HT-29 (cell line): ENCODE results near the gene POU6F1. TPM values are rescaled to one million over a fixed set of nuclear protein-coding genes. Genes with fewer than 3 reads are reported as not detected.
A peak's percentile ranks its signal among the peaks of the same experiment; 100 is the strongest.

Experiments
- DNase-seq: peaks from one replicate; pipeline ENCODE4 v3.0.0-alpha.2; 2015; ENCODE audit warnings: low spot score
- total RNA-seq: library from RNA; depleted of rRNA; stranded (reverse); fragments of >200 nt; shearing (Covaris generic); gene quantifications from 2 replicates; pipeline ENCODE4 v1.2.3, GENCODE V29; 2014

POU6F1 gene
- total RNA-seq, 1 experiment from 2014 or later = 0.05 TPM

DNA sequence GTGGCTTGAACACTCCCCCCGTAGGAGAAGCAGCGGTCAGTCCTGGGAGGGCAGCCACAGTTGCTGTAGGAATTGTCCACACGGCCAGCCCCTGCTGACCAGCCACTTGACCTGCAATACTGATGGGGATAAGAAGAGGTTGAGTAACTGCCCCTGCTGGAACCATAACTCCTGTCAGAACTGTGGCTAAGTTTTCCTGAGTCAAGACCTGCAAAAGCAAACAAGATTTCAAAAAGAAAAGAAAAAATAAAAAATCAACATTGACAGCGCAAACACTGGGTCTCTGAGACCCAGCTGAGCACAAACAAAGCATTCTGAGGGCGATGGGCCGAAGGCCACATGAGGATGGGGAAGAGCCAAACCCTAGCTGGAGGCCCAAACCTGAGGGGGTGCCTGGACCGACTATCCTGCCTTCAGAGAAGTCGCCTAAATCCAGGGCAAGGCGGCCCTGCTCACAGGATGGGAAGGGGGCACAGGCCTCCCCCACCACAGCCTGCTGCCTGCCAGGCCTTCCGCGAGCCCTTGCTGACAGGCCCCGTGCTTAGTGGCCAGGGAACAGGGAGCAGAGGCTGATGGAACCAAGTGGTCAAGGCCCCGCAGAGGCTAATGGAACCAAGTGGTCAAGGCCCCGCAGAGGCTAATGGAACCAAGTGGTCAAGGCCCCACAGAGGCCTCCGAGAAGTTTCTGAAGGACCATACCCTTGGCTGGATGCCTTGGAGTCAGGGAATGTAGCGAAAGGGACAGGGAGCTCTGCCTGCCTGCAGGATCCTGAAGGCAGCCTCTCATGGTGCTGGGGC, 19.1 kb downstream of the POU6F1 start:
- no peak for DNase-seq

DNA sequence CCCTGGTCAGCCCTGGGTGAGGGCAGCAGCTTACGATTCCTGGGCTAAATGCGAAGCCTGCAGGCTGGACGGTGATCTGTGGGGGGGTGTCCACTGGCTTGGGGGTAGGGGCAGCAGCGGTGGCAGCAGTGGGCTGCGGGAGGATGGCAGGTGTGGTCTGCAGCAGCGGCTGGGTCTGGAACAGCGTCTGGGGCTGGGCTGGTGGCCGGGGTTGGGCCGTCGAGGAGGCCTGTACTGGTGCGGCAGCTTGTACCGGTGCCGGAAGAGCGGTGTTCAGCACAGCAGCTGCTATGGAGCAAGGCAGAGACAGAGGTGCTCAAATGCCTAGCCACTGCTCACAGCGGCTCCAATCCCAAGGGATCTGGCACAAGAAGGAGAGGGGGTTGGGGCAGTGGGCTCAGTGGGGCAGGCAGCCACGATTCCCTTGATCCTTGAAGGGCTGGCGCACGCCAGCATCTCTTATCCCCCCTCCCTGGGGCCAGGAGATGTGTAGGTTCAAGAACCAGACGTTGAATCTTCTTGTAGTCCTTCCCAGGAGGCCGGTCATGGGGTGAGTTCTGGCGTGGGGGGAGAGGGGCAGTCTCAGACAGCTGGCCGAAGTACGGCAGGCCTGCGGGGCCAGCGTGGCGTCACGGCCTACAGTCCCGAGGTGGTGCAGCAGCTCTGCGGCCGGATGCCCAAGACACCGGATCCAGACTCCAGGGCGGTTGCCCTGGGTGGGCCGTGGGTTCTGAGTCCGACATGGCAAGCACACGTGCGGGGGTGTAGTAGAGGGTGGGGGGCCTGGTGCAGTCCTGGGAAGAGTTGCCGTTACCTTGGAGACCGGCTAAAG, 19.9 kb downstream of the POU6F1 start:
- no peak for DNase-seq

DNA sequence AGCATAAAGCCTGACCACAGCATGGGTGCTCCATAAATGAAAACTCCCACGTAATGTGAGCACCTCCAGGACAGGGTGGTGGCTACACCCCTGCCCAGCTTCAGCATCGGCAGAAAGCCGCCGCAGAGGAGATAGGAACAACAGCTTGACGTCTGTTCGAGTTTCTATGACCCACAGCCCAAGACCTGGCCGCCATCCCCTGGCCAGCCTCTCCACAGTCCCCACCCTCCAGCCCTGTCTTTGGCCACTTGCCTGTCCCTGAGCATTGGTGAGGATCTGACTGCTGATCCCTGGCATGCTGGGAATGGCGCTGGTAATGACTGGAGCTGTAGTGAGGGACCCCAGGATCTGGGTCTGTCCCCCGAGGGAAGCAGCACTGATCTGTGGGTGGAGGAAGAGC, 21.3 kb downstream of the POU6F1 start:
- no peak for DNase-seq

DNA sequence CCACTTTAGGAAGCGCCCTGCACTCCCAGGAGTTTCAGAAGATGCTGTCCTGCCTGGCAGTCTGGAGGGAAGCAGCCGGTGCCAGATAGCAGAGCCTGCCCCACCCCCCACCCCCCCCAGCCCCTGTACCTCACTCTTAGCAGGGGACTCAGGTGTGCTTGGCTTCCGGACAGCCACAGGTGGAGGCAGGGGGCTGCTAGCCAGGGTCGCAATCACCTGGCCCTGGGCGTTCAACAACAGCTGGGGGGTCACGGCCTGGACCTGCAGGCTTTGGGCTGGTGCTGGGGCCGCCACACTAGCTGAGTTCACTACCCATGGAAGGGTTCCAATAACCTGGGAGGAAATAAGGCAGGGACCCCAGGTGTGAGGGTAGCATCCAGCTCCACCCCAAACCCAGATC, 22.0 kb downstream of the POU6F1 start:
- DNase-seq = no peak

DNA sequence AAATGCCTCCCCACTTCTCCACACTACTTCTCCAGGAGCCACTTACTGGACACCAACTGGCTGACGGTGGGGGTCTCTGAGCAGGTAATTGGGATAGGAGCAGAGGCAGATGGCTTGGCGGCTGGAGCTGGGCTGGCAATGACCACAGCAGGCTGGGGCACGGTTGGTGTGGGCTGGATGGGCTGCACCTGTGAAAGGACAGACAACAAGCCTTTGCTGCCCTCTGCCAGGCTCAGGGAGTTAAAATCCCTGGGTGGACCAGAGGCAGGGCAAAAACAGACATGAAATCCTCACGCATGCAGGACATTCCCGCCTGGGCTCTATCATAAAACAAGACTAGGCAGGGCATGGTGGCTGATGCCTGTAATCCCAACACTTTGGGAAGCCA, 25.6 kb downstream of the POU6F1 start:
- DNase-seq = peak; percentile 12

DNA sequence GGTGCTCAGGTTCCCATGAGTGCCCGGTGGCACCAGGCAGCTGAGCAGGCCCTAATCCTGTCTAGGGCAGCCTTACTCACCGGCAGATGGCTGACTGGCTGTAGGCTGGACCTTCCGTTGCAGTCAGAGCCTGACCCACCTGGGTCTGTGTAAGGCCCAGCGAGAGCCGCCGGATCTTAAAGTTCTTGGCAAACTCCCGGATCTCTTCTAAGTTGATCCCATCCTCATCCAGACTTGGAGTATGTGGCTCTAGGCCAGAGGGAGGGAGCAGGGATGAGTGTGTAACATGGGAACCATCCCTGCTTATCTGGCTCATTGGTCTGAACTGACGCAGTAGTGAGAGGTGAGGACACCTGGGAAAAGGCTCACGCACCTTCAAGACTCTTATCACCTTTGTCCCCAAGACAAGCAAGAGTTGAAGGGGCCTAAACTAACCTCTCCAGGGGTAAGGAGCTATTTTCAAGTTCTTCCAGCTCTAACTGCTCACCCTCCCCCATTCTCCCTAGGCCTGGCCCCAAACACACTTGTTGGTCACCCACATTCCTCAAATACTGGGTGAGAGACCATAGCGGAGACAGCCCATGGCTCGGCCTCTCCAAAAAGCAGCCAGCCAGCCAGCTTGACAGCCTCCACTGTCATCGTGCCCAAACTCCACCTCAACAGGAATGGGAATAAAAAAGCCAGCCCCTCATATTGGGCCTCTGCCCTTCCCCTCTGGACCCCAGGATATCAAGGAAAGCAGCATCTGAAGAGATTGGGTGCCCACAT, 26.2 kb downstream of the POU6F1 start:
- DNase-seq = no peak

DNA sequence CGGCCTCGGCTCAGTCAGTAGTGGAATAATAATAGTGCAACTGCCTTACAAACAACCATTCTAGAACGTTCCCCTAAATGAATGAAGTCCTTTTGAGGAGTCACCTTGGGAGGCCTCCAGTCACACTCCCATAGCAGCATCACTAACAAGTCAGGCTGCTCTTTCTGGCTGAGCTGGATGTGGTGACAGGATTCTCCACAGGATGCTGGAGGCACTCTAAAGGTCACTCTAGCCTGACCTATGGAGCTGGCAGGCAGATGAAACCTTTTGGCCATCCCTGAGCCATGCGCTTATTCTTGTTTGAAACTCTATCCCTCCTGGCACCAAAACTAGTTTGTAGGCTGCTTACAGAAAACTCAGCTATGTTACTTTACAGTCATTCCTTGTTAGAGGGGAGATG, 27.0 kb downstream of the POU6F1 start:
- no peak for DNase-seq

DNA sequence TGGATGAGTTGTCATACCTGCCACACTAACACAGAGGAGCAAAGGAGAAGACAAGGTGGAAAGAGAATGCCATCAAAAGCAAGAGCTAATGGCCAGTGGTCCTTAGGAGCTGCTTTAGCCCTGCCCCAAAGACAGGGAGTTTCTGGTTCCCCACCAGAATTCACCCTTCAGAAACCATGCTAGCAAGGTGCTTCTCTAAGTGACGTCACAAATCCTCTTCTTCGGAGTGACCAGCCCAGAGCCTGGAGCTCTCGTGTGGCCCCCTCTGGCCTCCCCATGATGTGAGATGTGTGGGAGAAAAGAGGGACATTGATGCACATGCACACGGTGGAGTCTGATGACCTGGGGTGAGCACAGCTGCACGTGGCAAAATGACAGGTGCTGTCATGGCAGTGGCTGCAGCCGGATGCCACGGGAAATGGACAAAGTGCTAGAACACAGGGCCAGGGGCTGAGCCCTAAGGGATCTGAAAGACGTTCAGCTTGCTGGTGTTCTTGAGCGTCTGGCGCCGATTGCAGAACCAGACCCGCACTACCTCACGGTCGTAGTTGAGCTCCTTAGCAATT, 28.0 kb downstream of the POU6F1 start:
- DNase-seq = no peak

DNA sequence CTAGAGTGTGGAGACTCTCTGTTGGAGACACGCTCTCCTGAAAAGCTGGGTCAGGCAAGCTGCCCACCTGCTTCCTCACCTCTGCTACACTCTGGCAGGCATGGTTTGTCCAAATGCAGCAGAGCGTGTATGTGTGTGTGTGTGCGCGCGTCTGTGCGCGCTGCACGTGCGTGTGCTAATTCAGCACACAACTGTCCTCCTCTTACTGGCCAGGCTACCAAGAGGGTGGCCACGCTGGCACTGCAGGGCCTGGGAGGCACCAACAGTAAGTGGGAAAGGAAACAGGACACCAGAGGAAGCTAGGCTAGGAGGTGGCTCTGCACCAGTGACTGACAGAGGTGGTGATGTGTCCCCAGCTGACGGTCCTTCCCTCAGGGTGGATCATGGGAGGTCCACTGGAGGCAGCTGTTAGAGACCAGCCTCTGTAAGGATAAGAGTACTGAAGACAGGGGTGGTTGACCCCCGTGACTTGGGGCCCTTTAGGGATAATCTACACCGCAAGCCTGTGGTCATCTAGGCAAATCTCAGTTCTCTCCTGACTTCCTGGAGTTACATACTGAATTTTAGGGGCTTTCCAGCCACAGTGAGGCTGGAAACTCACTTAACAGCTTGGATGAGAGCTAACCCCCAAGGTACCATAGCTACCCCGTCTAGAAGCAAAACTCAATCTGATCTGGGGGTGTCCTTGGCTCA, 29.4 kb downstream of the POU6F1 start:
- DNase-seq = no peak

DNA sequence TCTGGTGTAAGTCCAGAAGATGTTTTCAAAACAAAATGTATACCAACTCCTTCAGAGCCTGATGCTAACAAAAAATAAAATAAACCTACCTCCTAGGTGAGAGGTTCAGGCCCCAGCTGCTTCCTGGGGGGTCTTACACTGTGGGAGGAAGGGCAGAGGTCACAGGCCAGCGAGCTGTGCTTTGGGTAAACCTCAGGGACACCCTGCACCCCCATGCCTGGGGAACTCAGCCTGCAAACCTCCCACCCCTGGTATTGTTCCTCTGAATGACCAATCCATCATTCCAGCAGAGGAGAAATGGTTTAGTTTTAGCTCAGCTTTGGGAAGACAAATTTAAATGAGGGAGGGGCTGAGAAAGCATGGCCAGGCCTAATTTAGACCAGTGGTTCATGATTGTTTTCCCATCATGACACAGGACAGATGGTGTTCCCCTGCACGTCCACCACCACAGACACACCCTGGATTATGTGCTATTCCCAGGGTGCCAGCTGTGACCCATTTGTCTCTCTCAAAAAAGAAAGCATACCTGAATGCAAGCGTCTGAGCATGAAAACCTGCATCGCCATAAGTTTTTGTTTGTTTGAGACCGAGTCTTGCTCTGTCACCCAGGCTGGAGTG, 30.4 kb downstream of the POU6F1 start:
- DNase-seq = no peak

DNA sequence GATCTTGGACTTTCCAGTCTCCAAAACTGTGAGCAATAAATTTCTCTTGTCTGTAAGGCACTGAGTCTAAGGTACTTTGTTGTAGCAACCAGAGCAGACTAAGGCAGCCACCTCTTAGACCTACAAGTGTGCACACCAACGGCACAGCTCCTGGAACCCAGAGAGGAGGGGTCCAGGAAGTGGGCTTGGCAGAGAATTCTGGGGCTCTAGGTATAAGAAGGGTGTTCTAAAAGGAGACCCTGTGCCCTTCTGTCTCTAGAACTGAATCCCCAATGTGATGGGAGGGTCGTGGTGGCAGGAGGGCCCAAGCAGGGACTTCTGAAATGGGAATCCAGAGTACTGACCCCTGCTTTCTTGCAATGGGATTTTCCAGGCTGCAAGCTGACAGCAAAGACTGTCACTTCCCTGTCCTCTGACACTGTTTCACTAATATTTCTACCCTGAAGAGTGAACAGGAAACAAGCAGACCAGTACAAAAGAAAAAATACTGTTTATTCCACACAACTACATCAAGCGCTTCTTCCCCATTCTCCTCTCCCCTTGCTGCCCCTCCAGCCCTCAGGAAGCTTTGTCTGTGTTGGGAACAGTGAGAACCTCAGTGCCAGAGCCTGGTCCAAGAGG, 31.3 kb downstream of the POU6F1 start:
- no peak for DNase-seq

DNA sequence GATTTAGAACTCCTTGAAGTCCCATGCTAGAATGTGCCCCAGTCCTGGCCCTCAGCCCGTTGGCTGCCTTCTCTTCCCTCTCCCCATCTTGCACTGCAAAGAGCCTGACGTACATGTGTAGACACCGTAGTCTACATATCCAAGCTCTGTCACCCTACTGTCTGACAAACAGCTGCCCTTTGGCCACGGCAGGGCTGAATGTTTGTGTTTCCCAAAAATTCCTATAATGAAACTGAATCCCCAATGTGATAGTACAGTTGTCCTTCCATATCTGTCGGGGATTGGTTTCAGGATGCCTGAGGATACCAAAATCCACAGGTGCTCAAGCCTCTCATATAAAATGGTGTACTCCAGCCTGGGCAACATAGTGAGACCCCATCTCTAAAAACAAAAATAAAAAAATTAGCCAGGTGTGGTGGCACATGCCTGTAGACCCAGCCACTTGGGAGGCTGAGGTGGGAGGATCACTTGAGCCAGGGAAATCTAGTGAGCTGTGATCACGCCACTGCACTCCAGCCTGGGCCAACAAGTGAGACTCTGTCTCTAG, 32.6 kb downstream of the POU6F1 start:
- no peak for DNase-seq

DNA sequence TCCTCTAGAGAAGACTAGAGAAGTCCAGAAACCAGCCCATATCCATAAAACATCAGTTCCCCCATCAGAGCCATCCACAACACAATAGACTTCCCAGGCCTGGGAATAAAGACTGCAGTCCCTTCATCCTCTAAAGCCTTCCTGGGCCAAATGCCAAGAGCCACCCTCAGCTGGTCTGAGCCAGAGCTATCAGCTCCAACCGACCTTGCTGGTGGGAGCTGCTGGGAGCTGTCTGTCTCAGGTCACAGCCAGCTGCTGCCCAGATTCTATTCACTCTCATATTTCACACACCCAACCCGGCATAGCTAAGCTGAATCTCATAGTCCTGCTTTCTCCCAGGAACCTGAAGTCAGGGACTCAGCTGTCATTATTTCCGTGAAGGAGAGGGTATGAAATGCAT, 34.0 kb downstream of the POU6F1 start:
- DNase-seq = peak; percentile 42

DNA sequence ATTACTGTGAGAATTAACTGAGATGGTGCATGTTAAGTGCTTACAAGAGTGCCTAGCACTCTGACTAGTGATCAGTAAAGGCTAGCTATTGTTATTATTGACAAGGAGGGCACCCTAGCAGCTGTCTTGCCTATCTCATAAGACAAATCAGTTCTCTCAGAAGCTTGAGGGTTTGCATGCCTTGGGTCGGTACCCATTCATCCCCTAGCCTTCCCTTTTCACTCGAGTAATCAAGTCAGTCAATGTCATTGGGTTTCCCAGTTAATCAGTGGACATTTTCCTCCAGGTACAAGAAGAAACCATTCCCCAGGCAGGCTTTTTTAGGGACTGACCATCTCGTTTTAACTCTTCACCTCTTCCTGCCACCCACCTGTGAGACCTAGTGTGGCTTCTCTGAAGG, 34.5 kb downstream of the POU6F1 start:
- DNase-seq = no peak

DNA sequence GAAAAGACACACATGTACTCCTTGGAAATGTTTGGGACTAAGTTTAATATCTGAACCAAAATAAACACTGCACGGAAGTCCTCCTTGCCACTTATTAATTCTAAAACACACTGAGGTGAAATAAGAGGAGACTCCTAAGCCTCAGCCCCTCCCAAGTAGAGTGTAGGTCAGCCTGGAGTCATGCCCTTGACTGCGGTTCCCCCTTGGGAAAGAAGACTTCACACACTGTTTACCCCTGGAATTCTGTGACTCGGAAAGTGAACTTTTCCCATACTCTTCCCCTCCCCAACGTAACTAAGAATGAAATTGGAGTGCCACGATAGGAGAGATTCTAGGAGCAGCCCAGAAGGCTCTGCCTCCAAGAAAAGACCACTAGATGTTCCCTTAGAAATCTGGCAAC, 36.3 kb downstream of the POU6F1 start:
- no peak for DNase-seq

DNA sequence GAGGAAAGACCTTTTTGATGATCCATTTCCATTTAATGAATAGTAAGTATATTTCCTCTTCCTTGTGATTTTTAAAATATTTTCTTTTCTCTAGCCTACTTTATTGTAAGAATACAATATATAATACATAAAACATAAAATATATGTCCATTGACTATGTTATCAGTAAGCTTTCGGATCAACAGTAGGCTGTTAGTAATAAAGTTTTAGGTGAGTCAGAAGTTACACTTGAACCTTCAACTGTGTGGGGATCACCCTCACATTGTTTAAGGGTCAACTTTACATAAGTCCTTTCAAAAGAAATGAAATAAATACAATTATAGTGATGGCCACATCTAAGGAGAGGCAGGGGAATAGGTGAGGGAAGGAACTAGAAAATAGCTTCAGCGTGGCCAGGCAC, 40.0 kb downstream of the POU6F1 start:
- DNase-seq = no peak

DNA sequence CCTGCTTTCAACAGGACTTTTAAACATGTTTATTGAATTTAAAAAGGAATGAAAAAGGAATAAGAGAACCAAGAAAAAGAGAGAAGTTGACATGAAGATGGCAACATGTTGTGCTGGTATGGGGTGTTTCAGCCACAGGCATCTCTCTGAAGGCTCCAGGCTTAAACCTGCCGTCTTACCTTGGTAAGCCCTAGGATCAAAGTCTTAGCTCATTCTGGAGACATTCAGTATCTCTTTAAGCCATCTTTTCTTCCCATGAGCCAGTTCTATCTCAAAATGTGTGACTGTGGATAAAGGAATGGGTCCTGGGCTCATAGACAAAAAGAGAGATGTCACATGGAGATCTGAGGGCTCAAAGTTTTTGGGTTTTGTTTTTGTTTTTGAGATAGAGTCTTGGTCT, 43.4 kb downstream of the POU6F1 start:
- DNase-seq = peak; percentile 4

DNA sequence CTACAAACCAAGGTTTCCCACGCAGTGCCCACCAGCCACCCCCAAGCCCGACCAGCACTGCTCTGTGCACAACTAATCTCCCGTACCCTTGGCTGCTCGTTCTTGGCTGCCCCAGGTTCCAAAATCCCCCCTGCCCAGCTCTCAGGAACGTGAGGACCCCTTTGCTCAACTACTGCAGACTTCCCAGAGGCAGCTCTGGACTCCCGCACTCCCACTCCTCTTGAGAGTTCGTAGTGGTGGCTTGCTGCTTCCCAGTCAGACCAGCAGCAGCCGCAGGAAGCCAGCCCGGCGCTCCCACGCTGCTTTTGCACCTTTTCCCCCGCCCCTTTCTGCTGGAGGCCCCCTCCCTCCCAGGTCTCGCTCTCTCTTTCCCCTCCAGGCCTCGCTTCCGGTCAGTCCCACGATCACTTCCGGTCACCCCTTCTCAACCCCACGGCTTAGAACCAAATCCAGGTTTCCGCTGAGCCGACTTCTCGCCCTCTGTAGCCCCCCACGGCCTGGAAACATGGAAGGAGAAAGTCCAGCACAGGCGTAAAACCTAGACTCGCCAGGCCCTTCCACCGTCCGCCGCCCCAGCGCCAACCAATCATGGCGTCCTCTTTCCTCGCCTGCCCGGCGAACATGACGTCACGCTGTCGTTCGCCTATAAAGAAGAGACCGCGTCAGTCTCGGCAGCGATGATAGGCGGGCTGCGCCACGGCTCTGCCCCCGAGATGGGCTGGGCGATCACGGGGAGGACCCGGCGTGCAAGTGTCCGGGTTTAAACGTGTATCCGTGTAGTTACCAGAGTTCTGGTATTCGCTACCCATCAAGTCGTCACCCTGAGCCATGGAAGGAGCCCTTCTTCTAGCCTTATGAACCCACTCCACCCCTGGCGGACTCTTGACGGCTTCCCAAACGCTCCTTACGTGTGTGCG, 45.1 kb downstream of the POU6F1 start, which contains the start of gene TFCP2:
TFCP2 (minus strand) TSS at position 621 of the 917 bp plus-strand sequence. CDS start 713 bp downstream, outside the sequence.
- DNase-seq = peak; percentile 97
